HG03558 (cell line): ENCODE data around the gene ABLIM2.

ENCODE experiments used
- ATAC-seq: cut with Tn5 transposase; IDR thresholded peaks from one replicate; pipeline ENCODE4 v1.9.1; 2021; ENCODE audit warnings: moderate number of reproducible peaks; ENCODE audit not compliant: unreplicated experiment; ENCODE audit errors: extremely low read depth

ABLIM2 gene

GRCh38 chr4:8127051-8127826 is 31.4 kb downstream of the ABLIM2 start:
- ATAC-seq, result no peak

- no peak for ATAC-seq
These were observed 32.1 kb downstream of the ABLIM2 start for GRCh38 chr4:8126523-8126922.

GRCh38 chr4:8125526-8126056 is 33.0 kb downstream of the ABLIM2 start:
- no peak for ATAC-seq

- ATAC-seq, result no peak
These were observed 34.7 kb downstream of the ABLIM2 start for GRCh38 chr4:8123870-8124269.

GRCh38 chr4:8123389-8123788 is 35.2 kb downstream of the ABLIM2 start:
- no peak for ATAC-seq

GRCh38 chr4:8122746-8123145 is 35.9 kb downstream of the ABLIM2 start:
- ATAC-seq, result no peak

- ATAC-seq, result no peak
These were observed 37.2 kb downstream of the ABLIM2 start for GRCh38 chr4:8121292-8122015.

GRCh38 chr4:8120501-8120900 is 38.1 kb downstream of the ABLIM2 start:
- ATAC-seq, result no peak

GRCh38 chr4:8119877-8120276 is 38.7 kb downstream of the ABLIM2 start:
- no peak for ATAC-seq

- ATAC-seq, result no peak
These were observed 40.1 kb downstream of the ABLIM2 start for GRCh38 chr4:8118531-8118930.

GRCh38 chr4:8118035-8118434 is 40.6 kb downstream of the ABLIM2 start:
- no peak for ATAC-seq

GRCh38 chr4:8117278-8117682 is 41.3 kb downstream of the ABLIM2 start:
- ATAC-seq, result no peak

- ATAC-seq, result no peak
These were observed 42.7 kb downstream of the ABLIM2 start for GRCh38 chr4:8115916-8116315.

- no peak for ATAC-seq
These were observed 43.5 kb downstream of the ABLIM2 start for GRCh38 chr4:8115203-8115520.

GRCh38 chr4:8114456-8115202 is 44.0 kb downstream of the ABLIM2 start:
- ATAC-seq, result no peak

- ATAC-seq, result no peak
These were observed 44.8 kb downstream of the ABLIM2 start for GRCh38 chr4:8113611-8114377.

GRCh38 chr4:8112672-8113071 is 45.9 kb downstream of the ABLIM2 start:
- ATAC-seq, result no peak

GRCh38 chr4:8112036-8112576 is 46.5 kb downstream of the ABLIM2 start:
- no peak for ATAC-seq

GRCh38 chr4:8110071-8110986 is 48.3 kb downstream of the ABLIM2 start:
- ATAC-seq, result no peak
